Testis (tissue), 3 donors: Measurements from ENCODE around the gene ERC1. TPM values are rescaled to one million over a fixed set of nuclear protein-coding genes. Genes with fewer than 3 reads are reported as not detected.

Experiments
- DNase-seq: peaks from one replicate; pipeline ENCODE4 v3.0.0-alpha.2; 2019
- H3K27ac ChIP-seq, 2 donors: fragments of 200-600 bp; sonication (generic); one replicate each; pipeline ENCODE4 v1.5.1; 2019
- H3K27me3 ChIP-seq: fragments of 200-600 bp; sonication (generic); one replicate; pipeline ENCODE4 v1.5.1; 2019
- H3K36me3 ChIP-seq: fragments of 200-600 bp; sonication (generic); one replicate; pipeline ENCODE4 v1.5.1; 2017; ENCODE audit warnings: low read depth; ENCODE audit errors: missing control alignments
- H3K4me1 ChIP-seq: fragments of 200-600 bp; sonication (generic); one replicate; pipeline ENCODE4 v1.5.1; 2019
- H3K4me3 ChIP-seq, 2 donors: fragments of 200-600 bp; sonication (generic); one replicate each; pipeline ENCODE4 v1.5.1; 2017 to 2019
- H3K9me3 ChIP-seq: fragments of 200-600 bp; sonication (generic); one replicate; pipeline ENCODE4 v1.5.1; 2017
- CTCF ChIP-seq, 3 experiments: fragments of 450-650 bp in 2 of 3; fragments of 200-600 bp in 1 of 3; sonication (generic) in 1 of 3; IDR thresholded peaks; one replicate each; pipeline ENCODE4 v1.5.1; 2016 to 2019; ENCODE audit warnings: antibody characterized with exemption in 3 of 3, mild to moderate bottlenecking in 2 of 3, moderate library complexity in 1 of 3
- POLR2A ChIP-seq: fragments of 450-650 bp; IDR thresholded peaks from one replicate; pipeline ENCODE4 v1.6.1; 2017; ENCODE audit warnings: antibody characterized with exemption, mild to moderate bottlenecking, moderate library complexity
- WGBS, 2 donors: methylation state at CpG; one replicate each; pipeline ENCODE4 v1.1.5; 2018; 5-methylcytosine and 5-hydroxymethylcytosine counted together
- intact Hi-C: fragments of 100-400 bp; cut with DNase I; formaldehyde crosslinking; loops from one replicate; pipeline ENCODE4 v1.15.1; 2023; ENCODE audit warnings: low total_unique reads
- polyA plus RNA-seq: library from polyadenylated mRNA; stranded (reverse); fragments of 350-450 nt; fragmentation: Illumina TruSeq; extraction: RNeasy Lipid Tissue Mini Kit (QIAGEN cat#74804); gene quantifications from one replicate; pipeline ENCODE4 v1.2.3, GENCODE V29; 2014; ENCODE audit warnings: low read depth, low replicate concordance; ENCODE audit not compliant: insufficient read depth
- total RNA-seq, 2 donors: library from RNA; depleted of rRNA; stranded (reverse); fragments of >200 nt; gene quantifications; one replicate each; pipeline ENCODE4 v1.2.3, GENCODE V29; 2016

Gene ERC1
- total and polyA plus RNA-seq, 3 donors from 2014 or later: 25.8 to 109 (median 106) TPM

DNA sequence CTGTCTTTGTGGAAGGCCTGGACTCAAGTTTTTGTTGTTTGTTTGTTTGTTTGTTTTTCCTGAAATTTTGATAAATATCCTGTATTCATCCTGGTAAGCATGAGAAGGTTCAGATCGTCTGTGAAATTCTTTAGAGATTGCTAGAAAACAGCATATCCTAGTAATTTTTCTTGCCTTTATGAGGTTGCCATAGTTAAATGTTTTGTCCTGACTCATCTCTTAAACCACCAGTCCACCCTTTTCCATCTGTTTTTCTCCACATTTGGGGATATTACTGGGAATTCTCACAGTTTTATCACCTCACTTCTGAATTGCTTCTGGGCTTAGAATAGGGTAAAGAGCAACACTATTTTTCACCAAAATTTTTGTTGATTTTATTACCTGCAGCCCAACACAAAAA, 355.1 kb downstream of the ERC1 start:
- intact Hi-C loops: no loop called here
- Histone ChIP-seq H3K9me3 (no peaks in the 10 kb centered on the region), H3K4me1 (peaks cover 6% of the 10 kb centered on the region), H3K36me3 (no peaks in the 10 kb centered on the region), H3K27me3 (no peaks in the 10 kb centered on the region), H3K27ac (no peak overlapping the region), H3K4me3 (no peak overlapping the region)
- no peak for DNase-seq
- 87 to 100% methylated on average over 1 of the region's 1 CpG for WGBS, 2 donors
- no peak for TF ChIP-seq CTCF (IDR thresholded peaks at IDR 0.05)
- TF ChIP-seq POLR2A: no peak

DNA sequence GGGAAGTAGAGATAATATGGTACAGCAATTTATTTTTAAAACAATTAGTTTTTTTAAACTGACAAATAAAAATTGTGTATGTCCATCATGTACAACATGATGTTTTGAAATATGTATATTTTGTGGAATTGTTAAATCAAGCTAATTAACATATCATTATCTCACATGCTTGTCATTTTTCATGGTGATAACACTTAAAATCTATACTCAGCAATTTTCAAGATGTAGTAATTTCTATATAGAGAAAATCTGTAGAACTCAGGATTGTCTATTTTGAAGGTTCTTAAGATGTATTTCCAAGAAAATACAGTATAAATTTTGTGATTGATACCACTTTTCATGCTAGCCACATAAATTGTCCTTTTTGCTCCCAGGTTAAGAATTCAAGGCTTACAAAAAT, 356.3 kb downstream of the ERC1 start:
- DNase-seq: no peak
- TF ChIP-seq CTCF (IDR thresholded peaks at IDR 0.05) (no peak), POLR2A (no peak)
- intact Hi-C loops: no loop called here

GRCh38 chr12:1348606-1349005, 357.6 kb downstream of the ERC1 start:
- intact Hi-C loops: no loop called here

More for the DNA sequence above, 356.3 kb downstream of the ERC1 start:
- Histone ChIP-seq H3K4me1 (peaks cover 6% of the 10 kb centered on the region), H3K27me3 (no peaks in the 10 kb centered on the region), H3K4me3 (no peak overlapping the region), H3K9me3 (no peaks in the 10 kb centered on the region), H3K27ac (no peak overlapping the region), H3K36me3 (no peaks in the 10 kb centered on the region)

GRCh38 chr12:1350055-1350933, 359.3 kb downstream of the ERC1 start:
- H3K36me3 ChIP-seq: no peaks in the 10 kb centered on the region
- intact Hi-C loops: no loop called here
- no peak overlapping the region for H3K4me3 ChIP-seq
- no peak for DNase-seq
- H3K4me1 ChIP-seq: peaks cover 6% of the 10 kb centered on the region
- H3K27me3 ChIP-seq: no peaks in the 10 kb centered on the region
- no peaks in the 10 kb centered on the region for H3K9me3 ChIP-seq
- no peak overlapping the region for H3K27ac ChIP-seq
- WGBS, 2 donors: 42 to 54% methylated on average over 6 of the region's 6 CpGs
- no peak for TF ChIP-seq POLR2A
- TF ChIP-seq CTCF (IDR thresholded peaks at IDR 0.05): no peak

More at GRCh38 chr12:1348606-1349005, 357.6 kb downstream of the ERC1 start:
- TF ChIP-seq POLR2A (no peak), CTCF (IDR thresholded peaks at IDR 0.05) (no peak)
- peaks cover 6% of the 10 kb centered on the region for H3K4me1 ChIP-seq
- H3K9me3 ChIP-seq: no peaks in the 10 kb centered on the region
- no peak overlapping the region for H3K27ac ChIP-seq
- H3K36me3 ChIP-seq: no peaks in the 10 kb centered on the region
- no peaks in the 10 kb centered on the region for H3K27me3 ChIP-seq
- WGBS, 2 donors: 97% methylated on average over 6 of the region's 6 CpGs
- H3K4me3 ChIP-seq: no peak overlapping the region
- no peak for DNase-seq

DNA sequence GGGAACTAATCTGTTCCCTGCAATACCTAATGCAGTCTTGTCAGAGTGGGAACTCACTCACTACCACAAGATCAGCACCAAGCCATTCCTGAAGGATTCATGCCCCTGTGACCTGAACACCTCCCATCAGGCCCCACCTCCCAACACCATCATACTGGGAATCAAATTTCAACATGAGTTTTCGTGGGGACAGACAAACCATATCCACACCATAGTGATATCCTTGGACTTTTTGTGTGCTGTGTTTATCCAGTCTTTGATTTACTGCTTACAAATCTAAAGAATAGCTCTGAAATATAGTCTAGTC, 359.9 kb downstream of the ERC1 start:
- no peak for TF ChIP-seq POLR2A
- intact Hi-C loops: no loop called here
- Histone ChIP-seq H3K27ac (no peak overlapping the region), H3K4me3 (no peak overlapping the region), H3K27me3 (no peaks in the 10 kb centered on the region), H3K9me3 (no peaks in the 10 kb centered on the region), H3K4me1 (peaks cover 6% of the 10 kb centered on the region), H3K36me3 (no peaks in the 10 kb centered on the region)
- 67 to 89% methylated on average over 1 of the region's 1 CpG for WGBS, 2 donors
- no peak for DNase-seq
